Kidney capillary endothelial cell (primary cell): ENCODE measurements around the gene POGK.
A peak's percentile ranks its signal among the peaks of the same experiment; 100 is the strongest.
"Not testable (repeated sequence)": the region's sequence is repeated elsewhere in the genome, so short reads cannot be mapped to it uniquely, and the experiment has no call there.

ENCODE experiments used
- DNase-seq: peaks from one replicate; pipeline ENCODE4 v3.0.0-alpha.2; 2018; ENCODE audit warnings: low spot score

The POGK gene, protein sequence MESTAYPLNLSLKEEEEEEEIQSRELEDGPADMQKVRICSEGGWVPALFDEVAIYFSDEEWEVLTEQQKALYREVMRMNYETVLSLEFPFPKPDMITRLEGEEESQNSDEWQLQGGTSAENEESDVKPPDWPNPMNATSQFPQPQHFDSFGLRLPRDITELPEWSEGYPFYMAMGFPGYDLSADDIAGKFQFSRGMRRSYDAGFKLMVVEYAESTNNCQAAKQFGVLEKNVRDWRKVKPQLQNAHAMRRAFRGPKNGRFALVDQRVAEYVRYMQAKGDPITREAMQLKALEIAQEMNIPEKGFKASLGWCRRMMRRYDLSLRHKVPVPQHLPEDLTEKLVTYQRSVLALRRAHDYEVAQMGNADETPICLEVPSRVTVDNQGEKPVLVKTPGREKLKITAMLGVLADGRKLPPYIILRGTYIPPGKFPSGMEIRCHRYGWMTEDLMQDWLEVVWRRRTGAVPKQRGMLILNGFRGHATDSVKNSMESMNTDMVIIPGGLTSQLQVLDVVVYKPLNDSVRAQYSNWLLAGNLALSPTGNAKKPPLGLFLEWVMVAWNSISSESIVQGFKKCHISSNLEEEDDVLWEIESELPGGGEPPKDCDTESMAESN

DNA sequence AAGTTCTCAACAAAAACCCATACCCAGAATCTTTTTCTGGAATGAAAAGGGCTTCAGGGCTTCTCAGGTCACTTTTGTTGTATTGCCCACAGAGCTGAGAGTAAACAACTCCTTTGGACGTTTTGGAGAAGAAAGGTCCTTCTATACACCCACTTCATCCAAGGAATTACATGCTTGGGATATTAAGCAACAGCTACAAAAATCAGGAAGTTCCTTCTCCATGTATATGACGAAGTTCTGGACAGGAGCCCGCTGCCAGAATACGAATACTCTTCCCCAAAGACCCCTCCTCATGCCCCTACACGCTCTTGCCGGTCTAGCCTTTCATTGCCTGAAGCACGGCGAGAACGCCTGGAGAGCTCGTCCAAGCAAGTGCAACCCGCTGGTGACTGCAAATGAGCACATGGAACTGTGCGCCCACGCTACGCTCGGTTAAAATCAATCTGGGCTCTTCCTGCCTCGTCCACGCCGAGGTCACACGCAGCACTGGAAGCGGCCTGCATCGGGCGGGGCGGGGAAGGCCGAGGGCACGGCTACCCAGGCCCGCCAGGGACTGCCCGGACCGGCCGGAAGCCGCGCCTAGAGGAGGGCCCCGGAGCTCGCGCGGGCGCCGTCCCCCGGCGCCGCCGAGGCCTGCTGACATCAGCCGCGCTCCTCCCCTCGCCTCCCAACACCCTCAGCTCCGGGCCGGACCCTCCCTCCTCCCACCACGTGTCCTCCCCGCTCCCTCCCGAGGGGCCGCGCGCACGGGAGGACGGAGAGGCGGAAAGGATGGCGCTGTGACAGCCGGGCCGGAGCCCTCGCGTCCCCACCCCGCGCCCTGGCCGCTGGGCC lies at the start of gene POGK:
TSS of gene POGK (plus strand) at position 710 of the 834 bp plus-strand sequence. CDS start 1,482 bp downstream, outside the sequence.
- DNase-seq: peak; percentile 87

DNA sequence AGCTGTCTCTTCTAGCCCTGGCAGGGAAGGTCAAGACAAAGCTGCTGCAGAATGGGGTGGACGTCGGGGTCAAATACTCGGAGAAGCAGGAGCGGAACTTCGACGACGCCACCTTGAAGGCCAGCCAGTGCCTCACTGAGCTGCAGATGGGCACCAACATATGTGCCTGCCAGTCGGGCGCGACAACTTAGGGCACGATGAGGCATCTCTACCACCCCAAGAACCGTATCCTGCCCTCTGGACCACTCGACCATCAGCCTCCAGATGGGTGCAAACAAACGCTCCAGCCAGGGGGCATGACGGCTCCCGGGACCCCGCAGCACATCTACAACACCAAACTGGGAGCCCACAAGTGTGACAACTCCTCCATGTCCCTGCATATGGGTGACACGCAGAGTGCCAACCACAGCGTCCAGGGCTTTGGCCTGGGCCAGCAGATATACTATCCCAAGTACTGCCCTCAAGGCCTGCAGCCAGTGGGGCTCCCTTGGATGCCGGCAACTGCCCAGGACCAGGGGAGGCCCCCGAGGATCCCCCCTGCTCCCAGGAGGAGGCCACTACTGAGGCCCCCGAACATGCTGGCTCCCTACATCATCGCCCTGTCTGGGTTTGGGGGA lies 42.5 kb upstream of the POGK start:
- no peak for DNase-seq

DNA sequence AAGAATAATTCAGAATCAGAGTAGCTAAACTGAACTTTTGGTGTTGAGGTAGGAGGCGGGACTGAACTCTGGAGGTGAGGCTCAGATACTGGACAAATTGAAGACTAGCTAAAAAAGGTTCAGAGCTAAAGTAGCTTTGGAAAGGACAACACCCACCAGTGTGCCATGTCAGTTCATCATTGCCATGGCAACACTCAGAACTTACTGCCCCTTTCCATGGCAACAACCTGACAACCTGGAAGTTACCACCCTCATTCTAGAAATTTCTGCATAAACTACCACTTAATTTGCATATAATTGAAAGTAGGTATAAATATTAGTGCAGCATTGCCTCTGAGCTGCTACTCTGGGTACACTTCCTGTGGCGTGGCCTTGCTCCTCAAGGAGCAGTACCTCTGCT lies 30.3 kb upstream of the POGK start:
- no peak for DNase-seq

DNA sequence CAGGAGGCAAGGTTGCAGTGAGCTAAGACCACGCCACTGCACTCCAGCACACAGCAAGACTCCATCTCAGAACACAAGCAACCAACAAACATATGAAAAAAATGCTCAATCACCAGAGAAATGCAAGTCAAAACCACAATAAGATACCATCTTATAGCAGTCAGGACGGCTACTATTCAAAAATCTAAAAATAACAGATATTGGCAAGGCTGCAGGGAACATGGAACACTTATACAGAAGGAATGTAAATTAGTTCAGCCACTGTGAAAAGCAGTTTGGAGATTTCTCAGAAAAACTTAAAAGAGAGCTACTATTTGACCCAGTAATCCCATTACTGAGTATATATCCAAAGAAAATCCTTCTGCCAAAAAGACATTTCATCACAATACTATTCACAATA lies 27.6 kb upstream of the POGK start:
- no peak for DNase-seq

DNA sequence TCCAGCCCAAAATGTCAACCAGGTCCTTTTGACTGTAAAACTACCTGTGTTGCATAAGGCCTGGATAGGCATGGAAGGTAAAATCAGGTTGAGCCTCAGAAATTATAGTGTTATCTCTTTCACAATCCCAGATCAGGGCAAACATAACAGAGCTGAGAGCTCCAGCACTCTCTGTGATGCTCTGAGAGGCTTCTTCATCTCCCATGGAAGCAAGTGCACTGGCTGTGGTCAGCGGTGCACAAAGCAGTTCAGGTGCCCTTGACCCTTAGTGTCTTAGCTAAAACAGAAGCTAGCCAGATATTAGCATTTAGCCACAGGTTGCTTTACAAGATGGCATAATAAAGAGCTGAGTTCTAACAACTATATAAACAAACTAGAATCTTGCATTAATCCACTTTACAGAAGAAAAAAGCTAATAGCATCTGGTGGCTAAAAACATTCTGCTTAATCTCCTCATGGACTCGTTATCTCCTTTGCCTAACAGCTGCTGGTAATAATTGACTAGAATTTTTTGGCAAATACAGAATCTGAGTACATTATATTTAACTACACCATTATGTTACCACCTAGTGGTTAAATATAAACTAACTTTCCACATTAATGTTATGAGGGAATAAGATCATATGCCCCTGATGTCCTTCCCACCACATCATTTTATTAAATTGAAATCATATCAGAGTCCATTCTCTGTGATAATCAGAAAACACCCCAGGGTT lies 25.6 kb upstream of the POGK start:
- no peak for DNase-seq

DNA sequence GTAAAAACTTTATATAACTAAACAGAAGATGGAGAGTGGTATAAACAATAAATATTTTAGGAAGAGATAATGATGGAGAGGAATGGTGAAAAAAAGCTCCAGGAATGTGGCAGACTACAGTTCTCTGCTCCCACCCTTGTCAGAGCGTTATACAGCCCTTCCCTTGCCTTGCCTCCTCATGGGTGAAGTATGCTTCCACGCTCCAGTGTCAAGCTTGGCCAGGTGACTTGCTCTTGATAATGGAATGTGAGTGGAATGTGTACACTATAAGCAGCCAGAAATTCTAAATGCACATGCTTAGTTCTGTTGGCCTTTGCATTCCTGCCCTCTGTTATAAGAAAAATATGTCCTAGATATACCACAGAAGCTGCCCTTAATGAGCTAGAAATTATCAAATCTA lies 24.7 kb upstream of the POGK start:
- DNase-seq: no peak

DNA sequence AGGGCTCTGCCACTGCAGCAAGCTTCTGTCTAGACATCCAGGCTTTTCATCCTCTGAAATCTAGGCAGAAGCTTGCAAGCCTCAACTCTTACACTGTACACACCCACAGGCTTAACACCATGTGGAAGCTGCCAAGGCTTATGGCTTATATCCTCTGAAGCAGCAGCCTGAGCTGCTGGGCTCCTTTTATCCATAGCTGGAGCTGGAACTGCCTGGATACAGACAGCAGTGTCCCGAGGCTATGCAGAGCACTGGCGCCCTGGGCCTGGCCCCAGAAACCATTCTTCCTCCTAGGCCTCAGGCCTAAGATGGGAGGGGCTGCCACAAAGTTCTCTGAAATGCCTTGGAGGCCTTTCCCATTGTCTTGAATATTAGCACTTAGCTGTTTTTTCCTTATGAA lies 19.3 kb upstream of the POGK start:
- DNase-seq: no peak

DNA sequence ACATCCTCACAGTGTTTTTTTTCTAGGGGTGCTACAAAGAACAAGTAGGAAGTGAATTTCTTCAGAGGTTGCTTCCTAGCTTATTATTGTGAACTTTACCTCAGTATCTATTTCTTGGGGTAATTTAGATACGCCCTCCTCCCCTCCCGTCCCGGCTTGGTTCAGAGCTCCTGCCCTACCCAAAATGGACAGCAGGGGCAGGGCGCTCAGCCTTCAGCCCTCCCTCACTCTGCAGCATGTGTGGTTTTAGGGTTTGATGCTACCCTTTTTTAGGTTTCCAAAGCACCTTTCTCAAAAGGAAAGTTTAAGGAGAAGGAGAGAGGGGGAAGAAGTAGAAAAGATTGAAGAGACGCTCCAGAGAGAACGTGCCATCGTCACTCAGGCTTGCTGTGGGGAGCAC lies 16.9 kb upstream of the POGK start:
- no peak for DNase-seq

DNA sequence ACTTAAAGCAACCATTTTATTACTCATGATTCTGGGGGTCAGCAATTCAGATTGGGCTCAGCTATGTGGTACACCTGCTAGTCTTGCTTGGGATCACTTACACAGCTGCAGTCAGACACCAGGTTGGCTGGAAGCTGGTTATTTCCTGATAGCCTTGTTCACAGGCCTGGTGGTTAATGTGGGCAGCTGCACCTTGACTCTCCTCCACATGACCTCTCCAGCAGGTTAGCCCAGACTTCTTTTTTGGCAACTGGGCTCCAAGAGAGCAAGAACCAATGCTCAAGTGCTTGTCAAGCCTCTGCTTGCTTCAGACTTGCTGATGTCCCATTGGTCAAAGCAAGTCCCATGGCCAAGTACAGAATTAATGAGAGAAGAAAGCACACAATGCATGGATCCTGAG lies 11.8 kb upstream of the POGK start:
- DNase-seq: no peak

DNA sequence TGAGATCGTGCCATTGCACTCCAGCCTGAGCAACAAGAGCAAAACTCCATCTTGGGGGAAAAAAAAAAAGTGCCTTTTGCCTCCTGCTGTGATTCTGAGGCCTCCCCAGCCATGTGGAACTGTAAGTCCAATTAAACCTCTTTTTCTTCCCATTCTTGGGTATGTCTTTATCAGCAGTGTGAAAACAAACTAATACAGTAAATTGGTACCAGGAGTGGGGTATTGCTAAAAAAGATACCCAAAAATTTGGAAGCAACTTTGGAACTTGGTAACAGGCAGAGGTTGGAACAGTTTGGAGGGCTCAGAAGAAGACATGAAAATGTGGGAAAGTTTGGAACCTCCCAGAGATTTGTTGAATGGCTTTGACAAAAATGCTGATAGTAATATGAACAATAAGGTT lies 9.5 kb upstream of the POGK start:
- DNase-seq: not testable (repeated sequence)

DNA sequence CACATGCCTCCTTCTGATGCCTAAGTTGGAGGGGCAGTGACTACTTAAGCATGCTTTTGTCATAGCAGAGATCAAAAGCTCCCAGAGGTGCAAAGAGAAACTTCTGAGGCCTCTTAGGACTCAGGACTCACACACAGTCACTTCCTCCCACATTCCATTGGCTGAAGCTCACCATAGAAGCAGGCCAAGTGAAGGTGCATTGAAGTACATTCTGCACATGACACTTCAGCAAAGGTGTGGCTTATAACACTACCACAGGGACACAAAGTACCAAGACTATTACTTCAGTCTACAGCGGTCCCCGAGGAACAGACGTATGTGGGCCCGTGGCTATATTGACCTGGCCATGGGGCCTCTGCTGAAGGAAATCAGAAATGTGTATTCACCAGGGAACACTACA lies 2.5 kb upstream of the POGK start:
- peak; percentile 34 for DNase-seq

DNA sequence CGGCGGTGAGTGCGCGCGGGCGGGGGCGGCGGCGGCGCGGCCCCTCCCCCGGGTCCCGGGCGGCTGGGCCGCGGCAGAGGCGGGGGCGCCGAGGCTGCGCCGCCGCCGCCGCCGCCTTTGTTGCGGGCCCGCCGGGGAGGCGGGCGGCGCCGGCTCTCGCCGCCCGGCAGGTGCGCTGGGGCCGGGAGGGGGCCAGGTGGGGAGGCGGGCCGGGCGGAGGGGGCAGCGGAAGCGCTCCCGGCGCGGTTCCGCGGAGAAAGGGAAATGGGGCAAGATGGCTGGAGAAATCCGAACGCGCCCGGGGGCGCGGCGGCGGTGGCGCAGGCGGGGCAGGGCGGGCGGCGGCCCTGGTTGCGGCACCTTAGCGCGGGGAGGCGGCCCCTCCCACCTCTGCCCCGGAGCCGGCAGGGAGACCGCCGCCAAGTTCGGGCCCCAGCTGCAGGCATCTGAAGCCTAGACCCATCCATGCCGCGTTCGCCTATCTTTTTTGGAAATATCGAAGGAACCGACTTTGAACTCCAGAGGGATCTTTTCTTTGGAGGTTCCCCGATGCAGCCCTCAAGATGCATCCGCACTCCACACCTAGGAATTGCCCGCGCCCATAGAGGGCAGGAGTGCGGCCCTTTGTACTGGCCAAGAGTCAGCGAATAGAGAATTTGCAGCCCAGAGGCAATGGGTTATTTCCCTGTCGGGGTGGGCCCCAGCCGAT lies 479 bp downstream of the POGK start:
- peak; percentile 10 for DNase-seq

DNA sequence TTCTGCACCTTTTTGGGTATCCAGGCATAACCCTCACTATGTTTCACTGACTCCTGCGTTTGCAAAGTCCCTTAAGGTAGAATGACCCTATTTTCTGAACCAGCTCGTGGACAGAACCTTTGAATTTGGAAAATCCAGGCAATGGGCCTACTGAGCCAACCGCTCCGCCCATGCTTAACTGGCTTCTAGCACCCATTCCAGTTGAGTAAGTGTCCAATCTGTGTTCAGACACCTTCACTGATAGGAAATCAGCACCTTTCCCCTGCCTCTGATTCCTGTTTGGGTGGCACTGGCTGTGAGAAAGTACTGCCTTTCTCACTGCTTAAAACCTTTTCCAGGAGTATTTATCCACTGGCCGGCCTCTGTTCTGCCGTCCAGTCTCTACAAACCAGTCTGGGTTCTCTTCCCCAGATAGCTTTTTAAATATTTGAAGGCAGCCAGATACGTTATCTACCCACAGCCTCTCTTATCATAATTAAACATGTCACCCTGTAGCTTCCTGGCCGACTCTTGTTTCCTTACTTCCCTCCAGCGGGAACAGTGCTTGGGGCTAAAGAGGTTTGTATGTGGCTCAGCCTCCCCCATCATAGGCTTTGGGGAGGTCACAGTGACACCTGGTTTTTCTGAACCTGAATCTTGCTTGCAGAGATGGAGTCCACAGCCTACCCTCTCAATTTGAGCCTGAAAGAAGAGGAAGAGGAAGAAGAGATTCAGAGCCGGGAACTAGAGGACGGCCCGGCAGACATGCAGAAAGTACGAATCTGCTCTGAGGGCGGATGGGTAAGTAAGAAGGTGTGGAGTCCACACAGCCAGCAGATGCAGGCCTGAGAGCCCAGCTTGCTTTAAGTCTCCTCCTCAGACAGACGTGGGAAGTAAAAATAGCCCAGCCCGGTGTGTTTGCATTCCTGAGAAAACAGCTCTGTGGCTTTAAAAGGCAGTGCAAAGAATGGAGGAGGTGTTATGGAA lies 1.3 kb downstream of the POGK start:
- no peak for DNase-seq

DNA sequence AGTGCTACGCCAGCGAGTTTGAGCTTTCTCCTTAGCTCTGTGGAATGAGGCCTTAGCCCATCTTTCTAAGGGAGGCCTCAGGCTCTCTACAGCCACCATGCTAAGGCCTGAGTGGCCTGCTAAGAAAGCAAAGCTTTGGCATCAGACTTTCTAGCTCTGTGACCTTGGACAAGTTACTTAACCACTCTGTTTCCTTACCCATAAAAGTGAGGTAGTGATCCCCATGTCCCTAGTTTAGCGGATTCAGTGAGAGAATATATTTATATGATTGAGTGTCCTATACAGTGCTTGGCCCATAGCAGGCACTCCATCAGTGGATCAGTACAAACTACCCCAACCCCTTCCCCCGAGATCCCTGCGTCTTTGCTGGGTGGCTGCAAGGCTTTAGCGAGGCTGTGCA lies 4.0 kb downstream of the POGK start:
- DNase-seq: no peak

DNA sequence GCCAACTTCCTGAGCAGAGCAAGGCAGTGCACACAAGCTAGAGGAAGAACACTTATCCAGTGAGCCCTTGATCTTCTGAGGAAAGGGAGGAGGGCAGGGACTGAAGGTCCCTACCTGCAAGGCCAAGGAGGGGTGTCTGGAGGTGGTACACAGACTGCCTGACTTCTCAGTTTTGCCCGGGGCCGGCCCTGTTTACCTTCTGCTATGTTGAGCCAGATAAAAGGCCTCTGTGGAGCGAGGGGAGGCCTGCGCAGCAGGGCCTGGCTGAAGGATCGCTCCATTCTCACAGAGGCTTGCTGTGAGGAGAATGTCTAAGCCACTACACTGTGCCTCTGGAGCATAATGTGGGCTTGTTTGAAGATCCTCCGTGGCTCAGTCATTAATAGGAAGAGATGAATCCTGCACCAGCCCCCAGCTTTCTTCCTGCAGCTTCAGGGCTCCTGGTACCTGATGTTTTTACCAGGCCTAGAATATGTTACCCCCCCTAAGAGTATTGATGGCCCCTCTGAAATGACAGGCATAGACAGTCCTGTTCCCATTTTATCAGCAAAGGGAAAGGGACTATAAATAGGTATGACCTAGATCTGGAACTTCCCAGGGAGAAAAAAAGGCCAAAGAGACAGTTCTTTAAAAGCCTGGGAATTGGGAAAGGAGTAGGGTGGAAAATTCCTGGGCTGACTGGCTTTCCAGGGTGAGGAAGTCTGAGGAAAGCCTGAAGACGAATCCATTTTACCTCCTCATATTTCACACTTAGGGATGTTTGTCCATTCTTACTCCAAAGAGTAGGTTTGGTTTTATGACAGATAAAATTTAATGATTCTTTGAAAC lies 4.7 kb downstream of the POGK start:
- DNase-seq: no peak

DNA sequence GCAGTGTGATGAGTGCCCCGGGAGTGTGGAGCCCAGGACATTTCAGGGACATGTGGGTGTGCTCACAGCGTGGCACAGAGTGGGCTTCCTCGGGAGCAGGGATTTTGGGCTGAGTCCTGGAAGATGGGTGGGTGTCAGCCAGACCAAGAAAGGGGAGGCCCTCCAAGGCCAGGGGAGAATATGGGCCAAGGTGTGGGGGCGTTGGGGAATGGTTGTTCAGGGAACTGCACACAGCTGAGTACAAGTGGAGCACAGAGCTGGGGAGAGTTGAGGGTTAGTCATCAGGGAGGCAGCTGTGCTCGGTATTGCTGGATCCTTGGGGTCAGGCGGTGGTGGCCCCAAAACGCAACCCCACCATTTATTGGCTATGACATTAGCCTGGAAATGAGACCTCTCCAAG lies 5.5 kb downstream of the POGK start:
- no peak for DNase-seq

DNA sequence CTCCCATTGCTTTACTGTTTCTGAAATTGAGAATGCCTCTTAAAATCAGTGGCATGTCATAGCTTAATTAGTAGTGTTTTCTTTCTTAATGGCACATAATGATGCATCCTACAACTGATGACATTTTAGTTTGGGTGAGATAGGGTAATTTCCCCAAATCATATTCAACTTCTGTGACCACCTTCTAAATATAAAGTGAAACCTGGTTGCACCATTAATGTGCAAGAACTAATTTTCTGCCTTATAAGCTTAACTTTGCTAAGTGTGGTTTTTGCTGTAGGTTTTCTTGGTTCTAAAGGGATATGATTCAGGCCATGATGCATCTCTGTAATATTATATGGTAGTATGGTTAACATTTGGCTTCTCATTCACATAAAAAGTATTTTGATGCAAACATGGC lies 8.9 kb downstream of the POGK start:
- DNase-seq: no peak

DNA sequence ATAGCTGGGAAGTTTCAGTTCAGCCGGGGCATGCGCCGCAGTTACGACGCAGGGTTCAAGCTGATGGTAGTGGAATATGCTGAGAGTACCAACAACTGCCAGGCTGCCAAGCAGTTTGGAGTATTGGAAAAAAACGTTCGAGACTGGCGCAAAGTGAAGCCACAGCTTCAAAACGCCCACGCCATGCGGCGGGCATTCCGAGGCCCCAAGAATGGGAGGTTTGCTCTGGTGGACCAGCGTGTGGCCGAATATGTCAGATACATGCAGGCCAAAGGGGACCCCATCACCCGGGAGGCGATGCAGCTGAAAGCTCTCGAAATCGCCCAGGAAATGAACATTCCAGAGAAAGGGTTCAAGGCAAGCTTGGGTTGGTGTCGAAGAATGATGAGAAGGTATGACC lies 9.9 kb downstream of the POGK start:
- DNase-seq: no peak

DNA sequence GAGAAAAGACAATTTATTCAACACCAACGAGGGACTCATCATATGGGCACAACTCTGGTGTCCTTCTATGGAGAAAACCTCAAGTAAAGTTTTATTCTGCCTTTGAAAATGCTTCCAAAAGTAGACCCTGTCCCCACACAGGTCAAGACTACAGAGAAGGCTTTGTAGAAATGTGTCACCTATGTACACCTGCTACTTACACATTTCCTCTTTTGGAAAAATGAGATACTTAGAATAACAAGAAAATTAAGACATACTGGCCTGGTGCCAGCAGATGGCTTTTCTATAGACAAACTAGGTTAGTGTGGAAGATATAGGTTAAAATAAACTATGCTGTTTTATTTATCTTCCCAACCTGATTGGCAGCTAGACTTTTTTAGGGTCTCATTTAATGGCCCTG lies 13.6 kb downstream of the POGK start:
- no peak for DNase-seq
